ENCODE data around the gene CNDP2.

Gene CNDP2

DNA sequence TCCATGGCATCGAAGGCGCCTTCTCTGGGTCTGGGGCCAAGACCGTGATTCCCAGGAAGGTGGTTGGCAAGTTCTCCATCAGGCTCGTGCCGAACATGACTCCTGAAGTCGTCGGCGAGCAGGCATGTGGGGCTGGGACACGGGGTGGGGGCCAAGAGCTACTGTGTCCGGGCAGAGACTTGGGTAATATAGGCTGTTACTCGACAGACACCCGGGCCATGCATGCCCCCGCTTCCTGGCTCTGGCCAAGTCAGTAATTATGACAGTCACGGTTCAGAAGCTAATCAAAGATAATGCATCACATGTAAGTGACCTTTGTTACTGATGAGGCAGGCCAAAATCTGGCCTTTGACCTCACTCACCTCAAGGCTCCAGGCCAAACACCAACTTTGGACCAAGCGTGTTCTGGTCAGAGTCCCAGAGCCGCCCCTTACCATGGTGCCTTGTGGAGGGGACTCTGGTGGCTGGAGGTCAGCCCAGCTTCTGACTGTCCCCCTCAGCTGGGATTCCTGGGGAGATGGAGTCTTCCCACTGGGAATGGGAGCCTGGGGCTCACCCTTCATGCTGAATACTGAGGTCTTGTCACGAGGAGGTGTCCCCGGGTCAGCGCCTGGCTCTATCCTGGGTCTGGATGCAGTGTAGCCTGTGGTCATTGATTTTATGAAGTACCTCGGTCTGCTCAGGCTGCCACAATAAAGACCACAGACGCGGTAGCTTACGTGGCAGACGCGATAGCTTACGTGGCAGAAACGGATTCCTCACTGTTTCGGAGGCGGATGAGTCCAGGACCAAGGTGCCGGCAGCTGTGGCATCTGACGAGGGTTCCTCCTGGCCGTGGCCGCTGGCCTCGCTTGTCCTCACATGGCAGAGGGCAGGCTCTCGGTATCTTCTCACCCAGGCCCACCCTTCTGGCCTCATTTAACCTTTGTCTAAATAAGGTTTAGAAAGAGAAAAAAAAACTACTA, 20.4 kb downstream of the CNDP2 start:
- no peak overlapping the region for H3K4me3 ChIP-seq (ENCODE audit: low read depth, low read length)
- TF ChIP-seq, protein P1, sequence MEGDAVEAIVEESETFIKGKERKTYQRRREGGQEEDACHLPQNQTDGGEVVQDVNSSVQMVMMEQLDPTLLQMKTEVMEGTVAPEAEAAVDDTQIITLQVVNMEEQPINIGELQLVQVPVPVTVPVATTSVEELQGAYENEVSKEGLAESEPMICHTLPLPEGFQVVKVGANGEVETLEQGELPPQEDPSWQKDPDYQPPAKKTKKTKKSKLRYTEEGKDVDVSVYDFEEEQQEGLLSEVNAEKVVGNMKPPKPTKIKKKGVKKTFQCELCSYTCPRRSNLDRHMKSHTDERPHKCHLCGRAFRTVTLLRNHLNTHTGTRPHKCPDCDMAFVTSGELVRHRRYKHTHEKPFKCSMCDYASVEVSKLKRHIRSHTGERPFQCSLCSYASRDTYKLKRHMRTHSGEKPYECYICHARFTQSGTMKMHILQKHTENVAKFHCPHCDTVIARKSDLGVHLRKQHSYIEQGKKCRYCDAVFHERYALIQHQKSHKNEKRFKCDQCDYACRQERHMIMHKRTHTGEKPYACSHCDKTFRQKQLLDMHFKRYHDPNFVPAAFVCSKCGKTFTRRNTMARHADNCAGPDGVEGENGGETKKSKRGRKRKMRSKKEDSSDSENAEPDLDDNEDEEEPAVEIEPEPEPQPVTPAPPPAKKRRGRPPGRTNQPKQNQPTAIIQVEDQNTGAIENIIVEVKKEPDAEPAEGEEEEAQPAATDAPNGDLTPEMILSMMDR (IDR thresholded peaks at IDR 0.05; ENCODE audit: insufficient read depth, low read length, missing control alignments) = no peak
- CTCF ChIA-PET = interaction anchor here (1.8 to 1.9 kb wide), 2 partner anchors 14 to 35 kb away, joined by 5 to 6 read pairs; no protein-coding TSS in a partner anchor
- POLR2A ChIA-PET = no interaction called here
- DNase-seq (ENCODE audit: low read depth, low spot score) = no peak

GRCh38 chr18:74517236-74517630, 21.1 kb downstream of the CNDP2 start:
- TF ChIP-seq, protein P1 (IDR thresholded peaks at IDR 0.05; ENCODE audit: insufficient read depth, low read length, missing control alignments) = no peak
- CTCF ChIA-PET = interaction anchor here (1.8 to 1.9 kb wide), 2 partner anchors 14 to 35 kb away, joined by 5 to 6 read pairs; no protein-coding TSS in a partner anchor
- POLR2A ChIA-PET = no interaction called here
- DNase-seq (ENCODE audit: low read depth, low spot score) = no peak
- no peak overlapping the region for H3K4me3 ChIP-seq (ENCODE audit: low read depth, low read length)

- CTCF ChIA-PET = interaction anchor here (1.8 kb wide), 1 partner anchor 12 kb away, joined by 6 read pairs; no protein-coding TSS in a partner anchor
- TF ChIP-seq, protein P1 (IDR thresholded peaks at IDR 0.05; ENCODE audit: insufficient read depth, low read length, missing control alignments) = no peak
- POLR2A ChIA-PET = no interaction called here
- no peak overlapping the region for H3K4me3 ChIP-seq (ENCODE audit: low read depth, low read length)
- no peak for DNase-seq (ENCODE audit: low read depth, low spot score)
Observed at GRCh38 chr18:74518456-74519295, 22.5 kb downstream of the CNDP2 start.

DNA sequence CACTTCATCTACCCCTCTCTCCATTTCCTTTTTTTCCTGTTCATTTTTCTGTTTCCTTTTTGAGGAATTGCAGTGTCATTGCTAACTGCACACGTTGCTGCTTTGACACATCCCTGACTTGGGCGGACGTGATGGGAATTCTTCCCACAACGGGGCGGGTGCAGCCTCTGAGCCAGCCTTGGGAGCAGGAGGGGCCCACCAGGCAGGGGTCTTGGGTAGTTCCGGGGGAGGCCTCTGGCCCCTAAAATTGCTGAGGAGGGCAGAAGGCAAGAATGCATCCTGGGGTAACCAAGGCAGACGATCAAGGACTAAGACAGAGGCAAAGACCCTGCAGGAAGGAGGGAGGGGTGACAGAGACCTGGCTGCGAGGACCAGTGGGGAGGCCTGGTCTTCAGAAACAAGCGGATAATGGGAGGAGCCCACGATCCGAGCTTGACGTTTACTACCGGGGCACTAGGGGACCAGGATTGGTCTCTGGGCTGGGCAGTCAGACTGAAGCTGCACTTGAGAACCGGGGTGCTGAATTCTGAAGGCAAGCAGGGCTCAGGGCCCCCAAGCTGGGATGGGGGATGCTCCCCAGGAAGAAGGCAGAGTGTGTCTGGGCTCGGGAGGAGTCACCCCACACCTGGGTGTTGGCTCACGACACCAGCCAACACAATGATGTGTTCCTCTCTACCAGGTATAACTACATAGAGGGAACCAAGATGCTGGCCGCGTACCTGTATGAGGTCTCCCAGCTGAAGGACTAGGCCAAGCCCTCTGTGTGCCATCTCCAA, 23.3 kb downstream of the CNDP2 start:
- POLR2A ChIA-PET = no interaction called here
- no peak overlapping the region for H3K4me3 ChIP-seq (ENCODE audit: low read depth, low read length)
- TF ChIP-seq, protein P1 (IDR thresholded peaks at IDR 0.05; ENCODE audit: insufficient read depth, low read length, missing control alignments) = no peak
- DNase-seq (ENCODE audit: low read depth, low spot score) = no peak
- CTCF ChIA-PET = no interaction called here

GRCh38 chr18:74520096-74520833, 24.1 kb downstream of the CNDP2 start:
- ChIA-PET CTCF (no interaction called here), POLR2A (no interaction called here)
- H3K4me3 ChIP-seq (ENCODE audit: low read depth, low read length) = no peak overlapping the region
- DNase-seq (ENCODE audit: low read depth, low spot score) = no peak
- TF ChIP-seq, protein P1 (IDR thresholded peaks at IDR 0.05; ENCODE audit: insufficient read depth, low read length, missing control alignments) = no peak
